ENCODE measurements around the gene SLC25A44.

SLC25A44 gene

DNA sequence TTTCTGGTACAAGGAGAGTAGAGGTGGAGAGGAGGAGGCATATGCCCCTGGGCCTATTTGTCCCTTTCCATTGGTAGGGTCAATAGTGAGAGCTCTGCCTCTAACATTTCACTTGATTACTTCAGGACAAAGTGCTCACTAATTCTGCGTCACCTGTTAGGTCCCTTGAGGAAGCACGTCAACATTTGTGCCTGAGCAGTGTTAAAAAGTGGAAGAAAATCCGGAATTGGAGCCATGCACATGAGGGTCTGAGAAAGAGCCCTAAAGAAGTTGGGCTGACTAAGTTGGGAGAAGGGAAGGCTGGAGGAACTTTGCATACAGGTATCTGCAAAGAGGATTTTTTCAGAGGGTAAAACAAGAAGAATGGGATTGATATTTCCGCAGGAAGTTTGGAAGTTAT is 1.9 kb downstream of the SLC25A44 start:
- H4K20me1 ChIP-seq (ENCODE audit: insufficient read depth, low read length), result no peaks in the 10 kb centered on the region

GRCh38 chr1:156196445-156196844 is 2.5 kb downstream of the SLC25A44 start:
- Histone ChIP-seq H3K9ac (ENCODE audit: low read length) (no peak overlapping the region), H3K36me3 (replicated peaks; ENCODE audit: insufficient read depth, low read length) (peaks cover 9% of the 10 kb centered on the region; the same call in 1 of the 2 replicates), H2AFZ (ENCODE audit: low read length) (no peak overlapping the region), H3K9me3 (replicated peaks; ENCODE audit: insufficient read depth, low read length) (no peaks in the 10 kb centered on the region), H3K9me2 (replicated peaks; ENCODE audit: insufficient read depth, low read length) (no peaks in the 10 kb centered on the region), H4K20me1 (ENCODE audit: insufficient read depth, low read length) (no peaks in the 10 kb centered on the region), H3K4me1 (ENCODE audit: low read length) (peaks cover 17% of the 10 kb centered on the region), H3K79me2 (ENCODE audit: low read length) (peaks cover 81% of the 10 kb centered on the region), H3K27me3 (replicated peaks; ENCODE audit: insufficient read depth, low read length) (no peaks in the 10 kb centered on the region), H3K27ac (ENCODE audit: low read length) (no peak overlapping the region), H3F3A (ENCODE audit: insufficient read depth, low read length) (peaks cover 13% of the 10 kb centered on the region), H3K4me2 (ENCODE audit: low read depth, low read length) (no peak overlapping the region), H3K4me3 (ENCODE audit: low read length) (no peak overlapping the region)
- no peak for DNase-seq
- no peak for TF ChIP-seq EZH2phosphoT487 (IDR thresholded peaks at IDR 0.05; ENCODE audit: low read length)

More for the DNA sequence above, 1.9 kb downstream of the SLC25A44 start:
- Histone ChIP-seq H3K36me3 (replicated peaks; ENCODE audit: insufficient read depth, low read length) (peaks cover 9% of the 10 kb centered on the region; the same call in 1 of the 2 replicates), H3K9me2 (replicated peaks; ENCODE audit: insufficient read depth, low read length) (no peaks in the 10 kb centered on the region), H3K9me3 (replicated peaks; ENCODE audit: insufficient read depth, low read length) (no peaks in the 10 kb centered on the region), H3K27me3 (replicated peaks; ENCODE audit: insufficient read depth, low read length) (no peaks in the 10 kb centered on the region), H3K4me3 (ENCODE audit: low read length) (no peak overlapping the region), H2AFZ (ENCODE audit: low read length) (no peak overlapping the region), H3K27ac (ENCODE audit: low read length) (no peak overlapping the region), H3K9ac (ENCODE audit: low read length) (no peak overlapping the region), H3F3A (ENCODE audit: insufficient read depth, low read length) (peaks cover 17% of the 10 kb centered on the region), H3K4me2 (ENCODE audit: low read depth, low read length) (peak overlapping the region; percentile 10; the same call in 1 of the 2 replicates), H3K4me1 (ENCODE audit: low read length) (peaks cover 21% of the 10 kb centered on the region), H3K79me2 (ENCODE audit: low read length) (peaks cover 75% of the 10 kb centered on the region)
- no peak for TF ChIP-seq CTCF (IDR thresholded peaks at IDR 0.05; ENCODE audit: low read length)
- TF ChIP-seq EZH2 (optimal IDR thresholded peaks at IDR 0.05; ENCODE audit: low read depth, low read length), result no peak
- no peak for DNase-seq

GRCh38 chr1:156198831-156199349 is 5.0 kb downstream of the SLC25A44 start:
- no peak for TF ChIP-seq CTCF (IDR thresholded peaks at IDR 0.05; ENCODE audit: low read length)
- no peak for TF ChIP-seq EZH2 (optimal IDR thresholded peaks at IDR 0.05; ENCODE audit: low read depth, low read length)
- TF ChIP-seq EZH2phosphoT487 (IDR thresholded peaks at IDR 0.05; ENCODE audit: low read length), result no peak
- Histone ChIP-seq H3F3A (ENCODE audit: insufficient read depth, low read length) (no peaks in the 10 kb centered on the region), H3K79me2 (ENCODE audit: low read length) (peaks cover 95% of the 10 kb centered on the region), H3K9me2 (replicated peaks; ENCODE audit: insufficient read depth, low read length) (no peaks in the 10 kb centered on the region), H3K36me3 (replicated peaks; ENCODE audit: insufficient read depth, low read length) (peaks cover 9% of the 10 kb centered on the region; the same call in 1 of the 2 replicates), H3K4me2 (ENCODE audit: low read depth, low read length) (no peak overlapping the region), H3K27ac (ENCODE audit: low read length) (no peak overlapping the region), H3K9ac (ENCODE audit: low read length) (no peak overlapping the region), H3K4me1 (ENCODE audit: low read length) (peaks cover 13% of the 10 kb centered on the region), H2AFZ (ENCODE audit: low read length) (no peak overlapping the region), H3K4me3 (ENCODE audit: low read length) (no peak overlapping the region), H3K9me3 (replicated peaks; ENCODE audit: insufficient read depth, low read length) (no peaks in the 10 kb centered on the region), H4K20me1 (ENCODE audit: insufficient read depth, low read length) (no peaks in the 10 kb centered on the region), H3K27me3 (replicated peaks; ENCODE audit: insufficient read depth, low read length) (no peaks in the 10 kb centered on the region)
- no peak for DNase-seq

DNA sequence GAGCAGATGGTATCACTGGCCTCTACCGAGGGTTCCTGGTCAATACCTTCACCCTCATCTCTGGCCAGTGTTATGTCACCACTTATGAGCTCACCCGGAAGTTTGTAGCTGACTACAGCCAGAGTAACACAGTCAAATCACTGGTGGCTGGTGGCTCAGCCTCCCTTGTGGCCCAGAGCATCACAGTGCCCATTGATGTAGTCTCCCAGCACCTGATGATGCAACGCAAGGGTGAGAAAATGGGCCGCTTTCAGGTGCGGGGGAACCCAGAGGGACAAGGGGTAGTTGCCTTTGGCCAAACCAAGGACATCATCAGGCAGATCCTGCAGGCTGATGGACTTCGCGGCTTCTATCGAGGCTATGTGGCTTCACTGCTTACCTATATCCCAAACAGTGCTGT is 6.1 kb downstream of the SLC25A44 start:
- Histone ChIP-seq H3F3A (ENCODE audit: insufficient read depth, low read length) (no peaks in the 10 kb centered on the region), H3K4me3 (ENCODE audit: low read length) (no peak overlapping the region), H3K4me1 (ENCODE audit: low read length) (peaks cover 8% of the 10 kb centered on the region; the same call in 1 of the 2 replicates), H3K27me3 (replicated peaks; ENCODE audit: insufficient read depth, low read length) (no peaks in the 10 kb centered on the region), H3K9me3 (replicated peaks; ENCODE audit: insufficient read depth, low read length) (no peaks in the 10 kb centered on the region), H4K20me1 (ENCODE audit: insufficient read depth, low read length) (no peaks in the 10 kb centered on the region), H3K4me2 (ENCODE audit: low read depth, low read length) (no peak overlapping the region), H3K27ac (ENCODE audit: low read length) (no peak overlapping the region), H3K9me2 (replicated peaks; ENCODE audit: insufficient read depth, low read length) (no peaks in the 10 kb centered on the region), H3K9ac (ENCODE audit: low read length) (no peak overlapping the region), H3K79me2 (ENCODE audit: low read length) (peaks cover 93% of the 10 kb centered on the region), H3K36me3 (replicated peaks; ENCODE audit: insufficient read depth, low read length) (peaks cover 9% of the 10 kb centered on the region; the same call in 1 of the 2 replicates), H2AFZ (ENCODE audit: low read length) (no peak overlapping the region)
- no peak for DNase-seq
- no peak for TF ChIP-seq EZH2phosphoT487 (IDR thresholded peaks at IDR 0.05; ENCODE audit: low read length)
- TF ChIP-seq CTCF (IDR thresholded peaks at IDR 0.05; ENCODE audit: low read length), result no peak
- TF ChIP-seq EZH2 (optimal IDR thresholded peaks at IDR 0.05; ENCODE audit: low read depth, low read length), result no peak
